Right renal pelvis (tissue), 4 donors: Measurements from ENCODE around the gene ZNF610. TPM values are rescaled to one million over a fixed set of nuclear protein-coding genes. Genes with fewer than 3 reads are reported as not detected.

ENCODE experiments used
- DNase-seq, 4 donors: peaks; one replicate each; pipeline ENCODE4 v3.0.0-alpha.2; 2013; ENCODE audit warnings: low read depth in 4 of 4, low spot score in 3 of 4, missing footprints in 1 of 4
- polyA plus RNA-seq, 4 donors: library from polyadenylated mRNA; unstranded; fragments of 120-200 nt; gene quantifications; one replicate each; pipeline ENCODE4 v1.2.1, GENCODE V29; 2013; ENCODE audit not compliant: insufficient read length in 4 of 4

The ZNF610 gene
- polyA plus RNA-seq, 4 donors: 10.1 to 15.1 (median 13.2) TPM

DNA sequence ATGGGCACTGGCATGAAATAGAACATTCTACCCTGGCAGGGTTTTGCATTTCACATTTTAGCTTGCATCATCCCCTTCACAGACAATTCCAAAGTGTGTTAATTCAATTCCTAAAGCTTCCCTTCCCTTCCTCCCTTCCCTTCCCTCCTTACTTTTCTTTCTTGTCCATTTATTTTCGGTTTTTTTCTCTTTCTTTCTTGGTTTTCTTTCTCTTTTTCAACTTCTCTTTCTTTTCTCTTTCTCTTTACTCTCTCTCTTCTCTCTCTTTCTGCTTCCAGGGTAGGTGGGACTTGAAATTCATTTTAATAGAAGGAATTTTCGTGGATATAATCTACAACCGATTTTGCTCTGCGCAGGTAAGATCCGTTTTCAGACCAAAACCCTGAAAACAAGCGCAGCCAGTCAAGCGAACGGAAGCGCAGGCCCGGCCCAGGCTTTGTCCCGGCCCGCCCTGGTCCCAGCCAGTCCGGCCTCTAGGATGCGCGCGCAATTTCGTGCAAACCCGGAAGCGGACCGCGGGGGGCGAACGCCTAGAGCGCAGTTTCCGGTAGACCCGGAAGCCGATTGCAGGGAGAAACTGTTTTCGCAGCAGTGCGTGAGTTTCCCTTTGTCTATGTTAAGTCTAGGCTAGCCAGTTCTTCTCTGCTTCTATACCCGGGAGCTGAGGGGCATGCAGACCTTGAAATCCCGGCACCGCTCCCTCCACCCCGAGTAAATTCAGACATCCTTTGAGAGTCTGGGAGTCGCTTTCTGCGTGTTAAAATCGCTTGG, 61.5 kb downstream of the ZNF610 start, which contains the start of gene ZNF528:
Gene ZNF528 (plus strand): TSS at position 540 of the 771 bp plus-strand sequence. CDS start 4,165 bp downstream, outside the sequence.
- DNase-seq: peak; percentile 89 to 95 (median 92)

DNA sequence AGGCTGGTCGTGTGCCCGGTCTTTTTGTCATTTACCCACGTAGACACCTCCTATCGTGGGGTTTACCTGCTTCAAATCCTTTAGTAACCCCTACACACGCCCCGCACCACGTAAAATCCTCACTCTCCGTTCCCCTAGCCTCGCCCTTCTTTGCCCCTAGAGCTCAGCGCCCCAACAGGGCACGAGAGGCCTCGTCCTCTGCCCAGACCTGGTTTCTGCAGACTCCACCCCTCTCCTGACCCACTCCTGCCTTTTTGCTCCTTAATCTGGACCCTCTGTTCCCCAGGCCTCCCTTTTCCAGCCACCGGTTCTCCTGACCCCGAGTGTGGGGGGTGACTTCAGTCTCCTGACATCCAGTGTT, 62.0 kb downstream of the ZNF610 start:
- DNase-seq: peak in 1 of 4 donors; percentile 1

DNA sequence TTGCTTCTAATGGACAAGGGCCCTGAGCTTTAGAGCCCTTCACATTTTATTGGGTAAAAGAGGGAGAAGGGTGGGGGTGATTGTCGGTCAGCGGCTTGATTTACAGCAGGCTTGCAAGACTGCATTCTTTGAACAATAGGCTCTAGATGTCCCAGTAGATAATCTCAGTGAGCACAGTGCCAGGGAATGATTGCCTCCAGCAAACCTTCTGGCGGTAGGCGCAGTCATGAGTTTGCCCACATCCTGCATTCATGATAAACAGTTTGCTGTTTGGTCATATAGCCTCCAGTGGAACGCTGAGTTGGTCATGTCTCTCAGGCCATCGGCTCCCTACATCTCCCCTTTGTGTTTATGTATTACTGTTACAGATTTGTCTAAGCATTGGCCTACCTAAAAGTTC, 74.2 kb downstream of the ZNF610 start:
- DNase-seq: no peak

DNA sequence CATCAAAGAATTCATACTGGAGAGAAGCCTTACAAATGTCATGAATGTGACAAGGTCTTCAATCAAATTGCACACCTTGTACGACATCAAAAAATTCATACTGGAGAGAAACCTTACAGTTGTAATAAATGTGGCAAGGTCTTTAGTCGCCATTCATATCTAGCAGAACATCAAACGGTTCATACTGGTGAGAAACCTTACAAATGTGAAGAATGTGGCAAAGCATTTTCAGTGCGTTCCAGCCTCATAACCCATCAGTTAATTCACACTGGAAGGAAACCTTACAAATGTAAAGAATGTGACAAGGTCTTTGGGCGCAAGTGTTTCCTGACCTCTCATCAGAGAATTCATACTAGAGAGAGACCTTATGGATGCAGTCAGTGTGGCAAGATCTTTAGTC, 79.7 kb downstream of the ZNF610 start:
- DNase-seq: no peak

Other genes starting within 250 kb of the ZNF610 start
- gene ZNF841, start 240.5 kb upstream of the ZNF610 start, polyA plus RNA-seq: 10 to 100 TPM; 12.4 to 18.5 (median 14.7) TPM
- gene ZNF616, start 196.3 kb upstream of the ZNF610 start, polyA plus RNA-seq: 10 to 100 TPM; 15.9 to 22.1 (median 19.8) TPM
- gene ZNF836, start 164.6 kb upstream of the ZNF610 start, polyA plus RNA-seq: 10 to 100 TPM; 16.0 to 17.3 (median 16.9) TPM
- gene PPP2R1A, start 146.2 kb upstream of the ZNF610 start, polyA plus RNA-seq: 100 to 1,000 TPM; 448 to 532 (median 468) TPM
- gene ZNF766, start 66.7 kb upstream of the ZNF610 start, polyA plus RNA-seq: 10 to 100 TPM; 17.4 to 23.5 (median 22.2) TPM
- 10 to 100 TPM; 13.9 to 20.4 (median 18.7) TPM for gene ZNF480, start 39.1 kb upstream of the ZNF610 start, polyA plus RNA-seq
- 10 to 100 TPM; 20.6 to 27.7 (median 23.5) TPM for gene ZNF880, start 33.7 kb downstream of the ZNF610 start, polyA plus RNA-seq
- 10 to 100 TPM; 28.9 to 39.0 (median 30.2) TPM for gene ZNF528, start 61.6 kb downstream of the ZNF610 start, polyA plus RNA-seq
- gene ZNF534, start 92.9 kb downstream of the ZNF610 start, polyA plus RNA-seq: under 1 TPM; 0.49 to 0.87 (median 0.80) TPM
- 1 to 10 TPM; 4.6 to 7.1 (median 5.8) TPM for gene ZNF578, start 117.3 kb downstream of the ZNF610 start, polyA plus RNA-seq
- 10 to 100 TPM in 2 of 4 donors, 1 to 10 TPM in 2; 7.9 to 11.5 (median 10.4) TPM for gene ZNF808, start 191.4 kb downstream of the ZNF610 start, polyA plus RNA-seq
- 10 to 100 TPM; 13.3 to 15.2 (median 14.0) TPM for gene ZNF701, start 234.0 kb downstream of the ZNF610 start, polyA plus RNA-seq